ENCODE results near the gene APOL6.

Gene APOL6

GRCh38 chr22:35624547-35624946, 23.7 kb upstream of the APOL6 start:
- Histone ChIP-seq H3K36me3 (ENCODE audit: control insufficient read depth, insufficient read depth, low read length) (no peaks in the 10 kb centered on the region), H3K27me3 (replicated peaks; ENCODE audit: control insufficient read depth, insufficient read depth, low read length) (no peaks in the 10 kb centered on the region), H3K4me3 (replicated peaks; ENCODE audit: low read depth, low read length) (no peak overlapping the region)
- no peak for TF ChIP-seq CTCF (IDR thresholded peaks at IDR 0.05; ENCODE audit: insufficient read depth, low read length, poor library complexity, severe bottlenecking)
- DNase-seq (ENCODE audit: extremely low read depth, insufficient read length), result no peak

GRCh38 chr22:35625763-35626432, 22.3 kb upstream of the APOL6 start:
- no peak for DNase-seq (ENCODE audit: extremely low read depth, insufficient read length)
- TF ChIP-seq CTCF (IDR thresholded peaks at IDR 0.05; ENCODE audit: insufficient read depth, low read length, poor library complexity, severe bottlenecking), result no peak
- no peaks in the 10 kb centered on the region for H3K36me3 ChIP-seq (ENCODE audit: control insufficient read depth, insufficient read depth, low read length)
- no peak overlapping the region for H3K4me3 ChIP-seq (replicated peaks; ENCODE audit: low read depth, low read length)
- H3K27me3 ChIP-seq (replicated peaks; ENCODE audit: control insufficient read depth, insufficient read depth, low read length), result no peaks in the 10 kb centered on the region

GRCh38 chr22:35627267-35628041, 20.8 kb upstream of the APOL6 start:
- H3K27me3 ChIP-seq (replicated peaks; ENCODE audit: control insufficient read depth, insufficient read depth, low read length), result no peaks in the 10 kb centered on the region
- peak; percentile 70 for TF ChIP-seq CTCF (IDR thresholded peaks at IDR 0.05; ENCODE audit: insufficient read depth, low read length, poor library complexity, severe bottlenecking)
- peak overlapping the region; percentile 65 for H3K4me3 ChIP-seq (replicated peaks; ENCODE audit: low read depth, low read length)
- peak; percentile 64 for DNase-seq (ENCODE audit: extremely low read depth, insufficient read length)
- no peaks in the 10 kb centered on the region for H3K36me3 ChIP-seq (ENCODE audit: control insufficient read depth, insufficient read depth, low read length)

GRCh38 chr22:35628732-35629131, 19.5 kb upstream of the APOL6 start:
- DNase-seq (ENCODE audit: extremely low read depth, insufficient read length), result no peak
- Histone ChIP-seq H3K27me3 (replicated peaks; ENCODE audit: control insufficient read depth, insufficient read depth, low read length) (no peaks in the 10 kb centered on the region), H3K36me3 (ENCODE audit: control insufficient read depth, insufficient read depth, low read length) (no peaks in the 10 kb centered on the region), H3K4me3 (replicated peaks; ENCODE audit: low read depth, low read length) (no peak overlapping the region)
- no peak for TF ChIP-seq CTCF (IDR thresholded peaks at IDR 0.05; ENCODE audit: insufficient read depth, low read length, poor library complexity, severe bottlenecking)

- Histone ChIP-seq H3K27me3 (replicated peaks; ENCODE audit: control insufficient read depth, insufficient read depth, low read length) (no peaks in the 10 kb centered on the region), H3K4me3 (replicated peaks; ENCODE audit: low read depth, low read length) (no peak overlapping the region), H3K36me3 (ENCODE audit: control insufficient read depth, insufficient read depth, low read length) (no peaks in the 10 kb centered on the region)
- DNase-seq (ENCODE audit: extremely low read depth, insufficient read length), result peak; percentile 70
- no peak for TF ChIP-seq CTCF (IDR thresholded peaks at IDR 0.05; ENCODE audit: insufficient read depth, low read length, poor library complexity, severe bottlenecking)
These were observed 18.6 kb upstream of the APOL6 start for GRCh38 chr22:35629406-35630216.

Data from GM06990 (cell line).